K562 (cell line): ENCODE results near the gene ADD3. TPM values are rescaled to one million over a fixed set of nuclear protein-coding genes. Genes with fewer than 3 reads are reported as not detected.

ENCODE experiments used
- BRCA1 ChIP-seq, 2 experiments: fragments of 450-650 bp in 1 of 2; sonication (generic) in 1 of 2; formaldehyde crosslinking in 1 of 2; IDR thresholded peaks; 2 replicates each; pipeline versions ENCODE4 v1.5.0 to v1.6.1; 2017 to 2020; ENCODE audit warnings: mild to moderate bottlenecking in 1 of 2, missing genetic modification reagents in 1 of 2
- ETS2 ChIP-seq: IDR thresholded peaks from 2 replicates; pipeline ENCODE4 v1.6.1; 2016; ENCODE audit warnings: borderline replicate concordance, missing genetic modification characterization, mild to moderate bottlenecking, moderate library complexity, missing compliant biosample characterization; ENCODE audit not compliant: poor library complexity, severe bottlenecking
- ETV1 ChIP-seq: fragments of 450-650 bp; conservative IDR thresholded peaks from 2 replicates; pipeline ENCODE4 v1.6.1; 2016; ENCODE audit warnings: missing genetic modification characterization, control low read depth, low read depth, missing compliant biosample characterization
- FUS ChIP-seq: fragments of 200-400 bp; formaldehyde crosslinking; optimal IDR thresholded peaks from 2 replicates; pipeline ENCODE3; 2017; ENCODE audit warnings: low read depth, low read length
- MEIS2 ChIP-seq: fragments of 450-650 bp; IDR thresholded peaks from 2 replicates; pipeline ENCODE4 v1.6.1; 2014; ENCODE audit warnings: mild to moderate bottlenecking; ENCODE audit not compliant: partially characterized antibody
- NBN ChIP-seq: fragments of 450-650 bp; IDR thresholded peaks from 2 replicates; pipeline ENCODE4 v1.6.1; 2016; ENCODE audit warnings: low read depth, mild to moderate bottlenecking
- NR1H2 ChIP-seq: sonication (generic); formaldehyde crosslinking; IDR thresholded peaks from 2 replicates; pipeline ENCODE4 v1.4.0; 2020; ENCODE audit warnings: mild to moderate bottlenecking, missing genetic modification reagents
- NR2C1 ChIP-seq, 2 experiments: fragments of 450-650 bp; IDR thresholded peaks; 2 replicates each; pipeline ENCODE4 v1.6.1; 2017; ENCODE audit warnings: mild to moderate bottlenecking in 2 of 2, antibody characterized with exemption in 1 of 2, inconsistent platforms in 1 of 2, missing compliant biosample characterization in 1 of 2, missing genetic modification characterization in 1 of 2
- NR3C1 ChIP-seq: sonication (generic); formaldehyde crosslinking; IDR thresholded peaks from 2 replicates; pipeline ENCODE4 v1.8.1; 2022; ENCODE audit warnings: missing genetic modification reagents
- PRPF4 ChIP-seq: fragments of 200-400 bp; formaldehyde crosslinking; IDR thresholded peaks from one replicate; pipeline ENCODE4 v1.6.1; 2017; ENCODE audit warnings: low read length, low read depth, mild to moderate bottlenecking; ENCODE audit not compliant: insufficient read depth, poor library complexity, severe bottlenecking
- PTBP1 ChIP-seq: fragments of 200-400 bp; formaldehyde crosslinking; IDR thresholded peaks from 2 replicates; pipeline ENCODE4 v1.6.1; 2017; ENCODE audit warnings: low read depth, low read length
- RCOR1 ChIP-seq, 2 experiments: IDR thresholded peaks; 2 replicates each; pipeline ENCODE4 v1.6.1; 2012; ENCODE audit warnings: low read depth in 2 of 2, low read length in 2 of 2, borderline replicate concordance in 1 of 2, improper control_type of control experiment in 1 of 2
- RHOXF2B ChIP-seq: fragments of 250-450 bp; sonication (Bioruptor Pico); conservative IDR thresholded peaks from 2 replicates; pipeline ENCODE4 v1.5.1; 2021
- TAF7 ChIP-seq: fragments of 450-650 bp; IDR thresholded peaks from 2 replicates; pipeline ENCODE4 v1.6.1; 2016; ENCODE audit warnings: missing genetic modification characterization, missing compliant biosample characterization
- TBL1XR1 ChIP-seq, 2 experiments: IDR thresholded peaks; 2 replicates each; pipeline ENCODE4 v1.6.1; 2012; ENCODE audit warnings: improper control_type of control experiment in 2 of 2, low read length in 2 of 2, mild to moderate bottlenecking in 1 of 2
- TBP ChIP-seq: optimal IDR thresholded peaks from 2 replicates; pipeline ENCODE3; 2011; ENCODE audit warnings: low read depth, low read length, improper control_type of control experiment
- TEAD2 ChIP-seq: fragments of 450-650 bp; IDR thresholded peaks from 2 replicates; pipeline ENCODE4 v1.6.1; 2016; ENCODE audit warnings: missing genetic modification characterization, control low read depth, missing compliant biosample characterization
- YY1 ChIP-seq, 3 experiments: IDR thresholded peaks; 2 replicates each; pipeline ENCODE4 v1.6.1; 2011; ENCODE audit warnings: low read length in 2 of 3, mild to moderate bottlenecking in 2 of 3, moderate library complexity in 2 of 3, borderline replicate concordance in 1 of 3, control low read depth in 1 of 3, low read depth in 1 of 3; ENCODE audit not compliant: insufficient read depth in 3 of 3, insufficient replicate concordance in 2 of 3, control insufficient read depth in 1 of 3, insufficient read length in 1 of 3; ENCODE audit errors: extremely low read depth in 1 of 3
- ZNF644 ChIP-seq: fragments of 200-800 bp; sonication (Bioruptor generic); IDR thresholded peaks from 2 replicates; pipeline ENCODE4 v1.6.1; 2016; ENCODE audit warnings: low read depth, missing genetic modification characterization, missing compliant biosample characterization
- polyA plus RNA-seq, 8 experiments: library from polyadenylated mRNA; depleted of rRNA in 4 of 8; stranded (reverse) in 5 of 8; unstranded in 3 of 8; fragments of >200 nt; fragmentation: Nextera tagmentation in 2 of 8; fragmentation: Illumina TruSeq in 1 of 8; extraction: Ambion mirVana in 2 of 8; extraction: Trizol in 1 of 8; gene quantifications; 2 replicates each; pipeline versions ENCODE4 v1.2.1 to v1.2.3, GENCODE V29; 2011 to 2014; ENCODE audit warnings: inconsistent platforms in 1 of 8, missing spikeins in 1 of 8
- total RNA-seq, 7 experiments: library from RNA; depleted of rRNA in 6 of 7; stranded (reverse); fragments of >200 nt in 6 of 7; fragmentation: Illumina TruSeq in 2 of 7; extraction: Trizol in 2 of 7; gene quantifications; 2 replicates each; pipeline versions ENCODE4 v1.2.1 to v1.2.3, GENCODE V29; 2011 to 2021; ENCODE audit warnings: low replicate concordance in 1 of 7
- TF ChIP-seq, protein P1 (sequence below): fragments of 450-650 bp; formaldehyde crosslinking; IDR thresholded peaks from 2 replicates; pipeline ENCODE4 v1.4.0; 2020; ENCODE audit warnings: mild to moderate bottlenecking, moderate library complexity
- TF ChIP-seq, protein P2 (sequence below), 3 experiments: IDR thresholded peaks in 2 of 3; conservative IDR thresholded peaks in 1 of 3; 2 replicates each; pipeline ENCODE4 v1.5.1; 2011 to 2012; ENCODE audit warnings: low read length in 3 of 3, mild to moderate bottlenecking in 3 of 3, control low read depth in 2 of 3, improper control_type of control experiment in 1 of 3, inconsistent platforms in 1 of 3, low read depth in 1 of 3, mixed read lengths in 1 of 3, moderate library complexity in 1 of 3; ENCODE audit not compliant: insufficient read depth in 2 of 3
- TF ChIP-seq, protein P3 (sequence below): fragments of 250-450 bp; sonication (Bioruptor Pico); IDR thresholded peaks from 2 replicates; pipeline ENCODE4 v1.4.0; 2020; ENCODE audit warnings: mild to moderate bottlenecking, moderate library complexity

ADD3 gene
- total and polyA plus RNA-seq, 9 of the 15 experiments (the other 6 are each of a cell fraction or from before 2014, with no cell fraction given) = 13.2 to 125 (median 31.7) TPM

DNA sequence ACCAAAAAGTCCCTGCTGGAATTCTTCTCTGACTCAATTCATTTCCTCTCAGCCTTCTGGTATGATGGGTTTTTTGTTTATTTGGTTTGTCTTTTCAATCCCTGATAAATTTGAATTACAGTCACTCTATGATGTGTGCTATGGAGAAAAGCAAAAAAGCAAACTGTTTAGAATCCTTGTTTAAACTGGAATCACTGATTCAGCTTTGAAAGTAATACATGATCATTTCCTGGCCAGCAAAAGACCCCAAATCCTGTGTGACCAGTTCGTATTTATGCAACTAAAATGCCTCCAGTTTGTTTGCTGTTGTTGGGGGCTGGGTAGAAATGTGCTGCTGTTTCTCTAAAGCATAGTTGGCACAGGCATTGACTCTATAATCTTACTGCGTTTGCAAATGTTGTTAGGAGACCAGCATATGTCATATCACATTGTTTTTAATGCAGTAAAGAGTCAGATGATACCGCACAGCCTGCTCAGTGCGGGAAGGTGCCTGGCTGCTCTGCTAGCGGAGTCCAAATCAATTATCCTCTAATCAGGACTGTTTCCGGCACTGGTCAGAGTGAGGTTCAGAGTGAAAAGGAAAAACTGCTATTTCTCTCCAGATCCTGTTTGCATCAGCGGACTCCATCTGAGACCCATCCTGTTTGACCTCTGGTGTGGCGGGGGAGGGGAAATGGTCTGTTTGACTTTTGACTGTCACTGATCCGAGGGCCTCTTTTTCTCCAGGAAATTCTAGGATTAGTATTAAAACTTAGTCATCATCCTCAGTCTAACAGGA, 40.6 kb upstream of the ADD3 start (continued):
- TF ChIP-seq, protein P1, sequence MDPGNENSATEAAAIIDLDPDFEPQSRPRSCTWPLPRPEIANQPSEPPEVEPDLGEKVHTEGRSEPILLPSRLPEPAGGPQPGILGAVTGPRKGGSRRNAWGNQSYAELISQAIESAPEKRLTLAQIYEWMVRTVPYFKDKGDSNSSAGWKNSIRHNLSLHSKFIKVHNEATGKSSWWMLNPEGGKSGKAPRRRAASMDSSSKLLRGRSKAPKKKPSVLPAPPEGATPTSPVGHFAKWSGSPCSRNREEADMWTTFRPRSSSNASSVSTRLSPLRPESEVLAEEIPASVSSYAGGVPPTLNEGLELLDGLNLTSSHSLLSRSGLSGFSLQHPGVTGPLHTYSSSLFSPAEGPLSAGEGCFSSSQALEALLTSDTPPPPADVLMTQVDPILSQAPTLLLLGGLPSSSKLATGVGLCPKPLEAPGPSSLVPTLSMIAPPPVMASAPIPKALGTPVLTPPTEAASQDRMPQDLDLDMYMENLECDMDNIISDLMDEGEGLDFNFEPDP (CRISPR knock-in tag) = no peak
- TF ChIP-seq TEAD2 (tag) (no peak), NBN (no peak), PRPF4 (no peak), ETV1 (tag) (peak; percentile 57; the same call in 1 of the 2 replicates), ETS2 (no peak), TAF7 (no peak), MEIS2 (peak; percentile 15), FUS (no peak), NR2C1 (IDR thresholded peaks at IDR 0.05) (no peak), NR2C1 (tag; IDR thresholded peaks at IDR 0.05) (0 out of 2 replicates have a peak, but pooled peaks have one; percentile 21), TBP (no peak), NR1H2 (CRISPR knock-in tag) (no peak), PTBP1 (no peak), RHOXF2B (CRISPR knock-in tag) (no peak), ZNF644 (tag) (no peak), NR3C1 (CRISPR knock-in tag) (no peak), RCOR1 (IDR thresholded peaks at IDR 0.05; ENCODE audit: borderline replicate concordance in 1 of 2, low read depth in 2 of 2, low read length in 2 of 2) (peak in 1 of 2 experiments; percentile 26; a peak in 1 of 4 replicates), YY1 (IDR thresholded peaks at IDR 0.05; ENCODE audit: borderline replicate concordance in 1 of 3, control insufficient read depth in 1 of 3, extremely low read depth in 1 of 3, insufficient read depth in 3 of 3, insufficient read length in 1 of 3, insufficient replicate concordance in 2 of 3, low read depth in 1 of 3, low read length in 2 of 3) (no peak), TBL1XR1 (IDR thresholded peaks at IDR 0.05; ENCODE audit: low read length in 2 of 2) (no peak), BRCA1 (IDR thresholded peaks at IDR 0.05) (no peak), BRCA1 (CRISPR knock-in tag; IDR thresholded peaks at IDR 0.05) (no peak)
- TF ChIP-seq, protein P2, sequence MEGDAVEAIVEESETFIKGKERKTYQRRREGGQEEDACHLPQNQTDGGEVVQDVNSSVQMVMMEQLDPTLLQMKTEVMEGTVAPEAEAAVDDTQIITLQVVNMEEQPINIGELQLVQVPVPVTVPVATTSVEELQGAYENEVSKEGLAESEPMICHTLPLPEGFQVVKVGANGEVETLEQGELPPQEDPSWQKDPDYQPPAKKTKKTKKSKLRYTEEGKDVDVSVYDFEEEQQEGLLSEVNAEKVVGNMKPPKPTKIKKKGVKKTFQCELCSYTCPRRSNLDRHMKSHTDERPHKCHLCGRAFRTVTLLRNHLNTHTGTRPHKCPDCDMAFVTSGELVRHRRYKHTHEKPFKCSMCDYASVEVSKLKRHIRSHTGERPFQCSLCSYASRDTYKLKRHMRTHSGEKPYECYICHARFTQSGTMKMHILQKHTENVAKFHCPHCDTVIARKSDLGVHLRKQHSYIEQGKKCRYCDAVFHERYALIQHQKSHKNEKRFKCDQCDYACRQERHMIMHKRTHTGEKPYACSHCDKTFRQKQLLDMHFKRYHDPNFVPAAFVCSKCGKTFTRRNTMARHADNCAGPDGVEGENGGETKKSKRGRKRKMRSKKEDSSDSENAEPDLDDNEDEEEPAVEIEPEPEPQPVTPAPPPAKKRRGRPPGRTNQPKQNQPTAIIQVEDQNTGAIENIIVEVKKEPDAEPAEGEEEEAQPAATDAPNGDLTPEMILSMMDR (IDR thresholded peaks at IDR 0.05 in 2 of 3, conservative IDR thresholded peaks at IDR 0.05 in 1 of 3; ENCODE audit: insufficient read depth in 2 of 3, low read depth in 1 of 3, low read length in 3 of 3) = no peak
- TF ChIP-seq, protein P3, sequence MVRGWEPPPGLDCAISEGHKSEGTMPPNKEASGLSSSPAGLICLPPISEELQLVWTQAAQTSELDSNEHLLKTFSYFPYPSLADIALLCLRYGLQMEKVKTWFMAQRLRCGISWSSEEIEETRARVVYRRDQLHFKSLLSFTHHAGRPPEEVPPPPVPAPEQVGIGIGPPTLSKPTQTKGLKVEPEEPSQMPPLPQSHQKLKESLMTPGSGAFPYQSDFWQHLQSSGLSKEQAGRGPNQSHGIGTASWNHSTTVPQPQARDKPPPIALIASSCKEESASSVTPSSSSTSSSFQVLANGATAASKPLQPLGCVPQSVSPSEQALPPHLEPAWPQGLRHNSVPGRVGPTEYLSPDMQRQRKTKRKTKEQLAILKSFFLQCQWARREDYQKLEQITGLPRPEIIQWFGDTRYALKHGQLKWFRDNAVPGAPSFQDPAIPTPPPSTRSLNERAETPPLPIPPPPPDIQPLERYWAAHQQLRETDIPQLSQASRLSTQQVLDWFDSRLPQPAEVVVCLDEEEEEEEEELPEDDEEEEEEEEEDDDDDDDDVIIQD (CRISPR knock-in tag) = no peak
